Activated B cell treated with CpG ODN at 0.5 μM for 24 hours (primary cell): Measurements from ENCODE around the gene TCERG1L. TPM values are rescaled to one million over a fixed set of nuclear protein-coding genes. Genes with fewer than 3 reads are reported as not detected.

Experiments
- ATAC-seq: fragments of 200-7000 bp; cut with Tn5 transposase; one replicate; pipeline ENCODE4 v1.10.0; 2021; ENCODE audit warnings: low read depth, mild to moderate bottlenecking, moderate library complexity
- CTCF ChIA-PET: fragments of 350-600 bp; sonication (Branson Sonifier 250); formaldehyde crosslinking; loops from one replicate; lab custom pipeline; 2021; ENCODE audit warnings: antibody characterized with exemption; lab: Charles Lee
- POLR2A ChIA-PET: fragments of 350-600 bp; sonication (Branson Sonifier 250); formaldehyde crosslinking; loops from one replicate; lab custom pipeline; 2021; ENCODE audit warnings: antibody characterized with exemption; lab: Charles Lee
- DNase-seq: peaks from one replicate; pipeline ENCODE4 v3.0.0; 2022
- H3K27ac Mint-ChIP-seq: one replicate; pipeline ENCODE4 v1.8.0; 2020; ENCODE audit warnings: mixed read lengths
- H3K27me3 Mint-ChIP-seq: one replicate; pipeline ENCODE4 v1.8.0; 2021; ENCODE audit warnings: mixed read lengths
- H3K36me3 Mint-ChIP-seq: one replicate; pipeline ENCODE4 v1.8.0; 2021; ENCODE audit warnings: low read depth, mixed read lengths
- H3K4me1 Mint-ChIP-seq: one replicate; pipeline ENCODE4 v1.8.0; 2021; ENCODE audit warnings: mixed read lengths
- H3K4me3 Mint-ChIP-seq: one replicate; pipeline ENCODE4 v1.8.0; 2020; ENCODE audit warnings: mild to moderate bottlenecking, mixed read lengths
- H3K9me3 Mint-ChIP-seq: one replicate; pipeline ENCODE4 v1.8.0; 2020; ENCODE audit warnings: mixed read lengths
- intact Hi-C: fragments of 100-400 bp; cut with micrococcal nuclease; formaldehyde crosslinking; loops from one replicate; pipeline ENCODE4 v1.15.1; 2024
- total RNA-seq: library from RNA; stranded (reverse); gene quantifications from 2 replicates; pipeline ENCODE4 v1.2.3, GENCODE V29; 2022
- TF ChIP-seq, protein P1 (sequence below): fragments of 200-600 bp; IDR thresholded peaks from one replicate; pipeline ENCODE4 v1.8.0; 2022; ENCODE audit warnings: antibody characterized with exemption, mild to moderate bottlenecking

The TCERG1L gene
- total RNA-seq, 1 donor from 2014 or later, result not detected

DNA sequence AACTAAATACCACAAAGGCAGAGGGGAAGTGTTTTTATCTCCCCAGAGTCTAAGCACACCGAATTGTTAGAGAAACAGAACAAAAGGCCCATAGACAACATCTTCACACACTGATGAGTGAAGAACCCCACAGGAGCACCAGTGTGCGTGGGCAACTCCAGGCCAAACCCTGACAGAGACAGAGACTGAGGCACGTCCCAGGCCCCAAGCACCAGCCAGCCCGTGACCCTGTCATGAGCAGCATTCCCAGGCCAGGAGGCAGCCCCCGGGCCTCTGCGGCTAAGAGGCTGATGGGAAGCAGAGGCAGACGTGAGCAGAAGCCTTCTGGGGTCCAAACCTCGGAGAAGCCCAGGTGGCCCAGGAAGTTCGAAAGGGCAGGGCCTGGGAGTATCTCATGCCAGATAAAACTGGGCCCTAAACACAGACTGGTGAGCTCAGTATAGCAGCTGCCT, 184.4 kb downstream of the TCERG1L start:
- H3K27ac Mint-ChIP-seq, result no peak overlapping the region
- H3K36me3 Mint-ChIP-seq, result no peaks in the 10 kb centered on the region
- intact Hi-C loops, result no loop called here
- ChIA-PET POLR2A (no interaction called here), CTCF (no interaction called here)
- H3K9me3 Mint-ChIP-seq, result peaks cover 5% of the 10 kb centered on the region
- no peak overlapping the region for H3K4me3 Mint-ChIP-seq
- TF ChIP-seq, protein P1, sequence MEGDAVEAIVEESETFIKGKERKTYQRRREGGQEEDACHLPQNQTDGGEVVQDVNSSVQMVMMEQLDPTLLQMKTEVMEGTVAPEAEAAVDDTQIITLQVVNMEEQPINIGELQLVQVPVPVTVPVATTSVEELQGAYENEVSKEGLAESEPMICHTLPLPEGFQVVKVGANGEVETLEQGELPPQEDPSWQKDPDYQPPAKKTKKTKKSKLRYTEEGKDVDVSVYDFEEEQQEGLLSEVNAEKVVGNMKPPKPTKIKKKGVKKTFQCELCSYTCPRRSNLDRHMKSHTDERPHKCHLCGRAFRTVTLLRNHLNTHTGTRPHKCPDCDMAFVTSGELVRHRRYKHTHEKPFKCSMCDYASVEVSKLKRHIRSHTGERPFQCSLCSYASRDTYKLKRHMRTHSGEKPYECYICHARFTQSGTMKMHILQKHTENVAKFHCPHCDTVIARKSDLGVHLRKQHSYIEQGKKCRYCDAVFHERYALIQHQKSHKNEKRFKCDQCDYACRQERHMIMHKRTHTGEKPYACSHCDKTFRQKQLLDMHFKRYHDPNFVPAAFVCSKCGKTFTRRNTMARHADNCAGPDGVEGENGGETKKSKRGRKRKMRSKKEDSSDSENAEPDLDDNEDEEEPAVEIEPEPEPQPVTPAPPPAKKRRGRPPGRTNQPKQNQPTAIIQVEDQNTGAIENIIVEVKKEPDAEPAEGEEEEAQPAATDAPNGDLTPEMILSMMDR, result no peak
- H3K27me3 Mint-ChIP-seq, result no peaks in the 10 kb centered on the region
- ATAC-seq, result no peak
- no peaks in the 10 kb centered on the region for H3K4me1 Mint-ChIP-seq
- no peak for DNase-seq

GRCh38 chr10:131126321-131127137, 185.0 kb downstream of the TCERG1L start:
- ChIA-PET CTCF (no interaction called here), POLR2A (no interaction called here)
- DNase-seq (no peak), ATAC-seq (no peak)
- Mint-ChIP-seq H3K36me3 (no peaks in the 10 kb centered on the region), H3K4me1 (no peaks in the 10 kb centered on the region), H3K27me3 (no peaks in the 10 kb centered on the region), H3K27ac (no peak overlapping the region), H3K4me3 (no peak overlapping the region), H3K9me3 (peaks cover 5% of the 10 kb centered on the region)
- intact Hi-C loops, result no loop called here
- TF ChIP-seq, protein P1, result no peak

- Mint-ChIP-seq H3K36me3 (no peaks in the 10 kb centered on the region), H3K27me3 (no peaks in the 10 kb centered on the region), H3K4me3 (no peak overlapping the region), H3K27ac (no peak overlapping the region), H3K9me3 (peaks cover 5% of the 10 kb centered on the region), H3K4me1 (no peaks in the 10 kb centered on the region)
- POLR2A ChIA-PET, result no interaction called here
- intact Hi-C loops, result no loop called here
- CTCF ChIA-PET, result no interaction called here
- DNase-seq, result no peak
- no peak for ATAC-seq
- TF ChIP-seq, protein P1, result no peak
These were observed 185.9 kb downstream of the TCERG1L start for GRCh38 chr10:131125511-131126225.

DNA sequence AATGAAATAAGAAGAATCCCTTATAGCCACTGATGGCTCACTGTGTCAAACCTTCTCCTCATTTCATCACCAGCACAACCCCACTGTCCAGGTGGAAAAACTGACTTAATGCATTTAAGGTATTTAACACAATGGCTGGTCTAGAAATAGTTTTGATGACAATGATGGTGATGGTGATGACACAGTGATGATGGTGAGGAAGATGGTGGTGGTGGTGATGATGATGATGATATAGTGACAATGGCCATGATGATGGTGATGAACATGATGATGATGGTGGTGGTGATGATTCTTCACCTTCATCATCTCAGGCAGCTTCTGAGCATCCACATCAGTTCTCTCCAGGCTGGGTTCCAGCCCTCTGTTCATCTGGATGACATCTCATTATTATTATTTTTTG, 186.6 kb downstream of the TCERG1L start:
- Mint-ChIP-seq H3K27ac (no peak overlapping the region), H3K36me3 (no peaks in the 10 kb centered on the region), H3K4me3 (no peak overlapping the region), H3K4me1 (no peaks in the 10 kb centered on the region), H3K9me3 (peaks cover 5% of the 10 kb centered on the region), H3K27me3 (no peaks in the 10 kb centered on the region)
- no peak for DNase-seq
- TF ChIP-seq, protein P1, result no peak
- ChIA-PET CTCF (no interaction called here), POLR2A (no interaction called here)
- intact Hi-C loops, result no loop called here
- no peak for ATAC-seq

GRCh38 chr10:131123496-131123895, 188.0 kb downstream of the TCERG1L start:
- peaks cover 5% of the 10 kb centered on the region for H3K9me3 Mint-ChIP-seq
- POLR2A ChIA-PET, result no interaction called here
- no peaks in the 10 kb centered on the region for H3K36me3 Mint-ChIP-seq
- ATAC-seq, result no peak
- TF ChIP-seq, protein P1, result no peak
- intact Hi-C loops, result no loop called here
- no peaks in the 10 kb centered on the region for H3K27me3 Mint-ChIP-seq
- CTCF ChIA-PET, result no interaction called here
- H3K4me1 Mint-ChIP-seq, result no peaks in the 10 kb centered on the region
- DNase-seq, result no peak
- no peak overlapping the region for H3K4me3 Mint-ChIP-seq
- no peak overlapping the region for H3K27ac Mint-ChIP-seq
